Spleen (tissue), 7 donors: ENCODE data around the gene MALL.

Experiments
- CTCF ChIP-seq, 11 experiments: fragments of 200-600 bp in 7 of 11; fragments of 450-650 bp in 4 of 11; sonication (generic) in 4 of 11; IDR thresholded peaks in 8 of 11; conservative IDR thresholded peaks in 3 of 11; 1 replicate in 7 of 11; 2 replicates in 4 of 11; pipeline versions ENCODE4 v1.4.0 to v1.8.0; 2016 to 2021; ENCODE audit warnings: antibody characterized with exemption in 11 of 11, inconsistent platforms in 4 of 11, mild to moderate bottlenecking in 1 of 11
- POLR2A ChIP-seq, 3 donors: fragments of 450-650 bp; IDR thresholded peaks; one replicate each; pipeline ENCODE4 v1.5.1; 2017; ENCODE audit warnings: antibody characterized with exemption in 3 of 3, mild to moderate bottlenecking in 1 of 3
- donor health status: DM: no; HTN: no; CAD: no; lungs with moderate emphysema.
- donor health status: DM: no; HTN: no; CAD: no.
- donor health status: DM: no; HTN: no; CAD: no.

- TF ChIP-seq CTCF (IDR thresholded peaks at IDR 0.05 in 8 of 11, conservative IDR thresholded peaks at IDR 0.05 in 3 of 11) (no peak), POLR2A (IDR thresholded peaks at IDR 0.05) (no peak)
Measured at GRCh38 chr2:110140401-110140800, 24.8 kb upstream of the MALL start.
